Ishikawa (cell line): ENCODE measurements around the gene GLYATL2.

ENCODE experiments used
- CREB1 ChIP-seq: IDR thresholded peaks from 2 replicates; pipeline ENCODE4 v1.6.1; 2012; ENCODE audit warnings: low read depth
- EP300 ChIP-seq: IDR thresholded peaks from 2 replicates; pipeline ENCODE4 v1.6.1; 2012; ENCODE audit warnings: borderline replicate concordance
- FOXM1 ChIP-seq: IDR thresholded peaks from 2 replicates; pipeline ENCODE4 v1.6.1; 2012; ENCODE audit warnings: low read depth, borderline replicate concordance
- TAF1 ChIP-seq: IDR thresholded peaks from 2 replicates; pipeline ENCODE4 v1.6.1; 2012; ENCODE audit warnings: low read depth, mild to moderate bottlenecking
- YY1 ChIP-seq: IDR thresholded peaks from 2 replicates; pipeline ENCODE4 v1.6.1; 2012; ENCODE audit warnings: low read depth

GRCh38 chr11:58867556-58867955, 23.1 kb upstream of the GLYATL2 start:
- TF ChIP-seq TAF1, result no peak
- no peak for TF ChIP-seq CREB1
- TF ChIP-seq YY1, result no peak
- TF ChIP-seq EP300, result no peak
- TF ChIP-seq FOXM1, result no peak
